Vagina (tissue), 2 donors: ENCODE data around the gene ST6GAL2.

ENCODE experiments used
- POLR2A ChIP-seq, 2 donors: fragments of 450-650 bp; IDR thresholded peaks; one replicate each; pipeline ENCODE4 v1.6.1; 2017; ENCODE audit warnings: antibody characterized with exemption in 2 of 2, mild to moderate bottlenecking in 2 of 2, moderate library complexity in 2 of 2
- POLR2AphosphoS5 ChIP-seq, 2 donors: sonication (generic); formaldehyde crosslinking; IDR thresholded peaks; one replicate each; pipeline ENCODE4 v1.9.0; 2017; ENCODE audit warnings: antibody characterized with exemption in 2 of 2, mild to moderate bottlenecking in 2 of 2, low read depth in 1 of 2; ENCODE audit not compliant: insufficient read depth in 1 of 2
- TF ChIP-seq, protein P1 (sequence below), 3 experiments: fragments of 450-650 bp in 2 of 3; fragments of 200-600 bp in 1 of 3; sonication (generic) in 1 of 3; IDR thresholded peaks; one replicate each; pipeline ENCODE4 v1.5.1; 2017 to 2019; ENCODE audit warnings: antibody characterized with exemption in 3 of 3, mild to moderate bottlenecking in 2 of 3, moderate library complexity in 2 of 3

DNA sequence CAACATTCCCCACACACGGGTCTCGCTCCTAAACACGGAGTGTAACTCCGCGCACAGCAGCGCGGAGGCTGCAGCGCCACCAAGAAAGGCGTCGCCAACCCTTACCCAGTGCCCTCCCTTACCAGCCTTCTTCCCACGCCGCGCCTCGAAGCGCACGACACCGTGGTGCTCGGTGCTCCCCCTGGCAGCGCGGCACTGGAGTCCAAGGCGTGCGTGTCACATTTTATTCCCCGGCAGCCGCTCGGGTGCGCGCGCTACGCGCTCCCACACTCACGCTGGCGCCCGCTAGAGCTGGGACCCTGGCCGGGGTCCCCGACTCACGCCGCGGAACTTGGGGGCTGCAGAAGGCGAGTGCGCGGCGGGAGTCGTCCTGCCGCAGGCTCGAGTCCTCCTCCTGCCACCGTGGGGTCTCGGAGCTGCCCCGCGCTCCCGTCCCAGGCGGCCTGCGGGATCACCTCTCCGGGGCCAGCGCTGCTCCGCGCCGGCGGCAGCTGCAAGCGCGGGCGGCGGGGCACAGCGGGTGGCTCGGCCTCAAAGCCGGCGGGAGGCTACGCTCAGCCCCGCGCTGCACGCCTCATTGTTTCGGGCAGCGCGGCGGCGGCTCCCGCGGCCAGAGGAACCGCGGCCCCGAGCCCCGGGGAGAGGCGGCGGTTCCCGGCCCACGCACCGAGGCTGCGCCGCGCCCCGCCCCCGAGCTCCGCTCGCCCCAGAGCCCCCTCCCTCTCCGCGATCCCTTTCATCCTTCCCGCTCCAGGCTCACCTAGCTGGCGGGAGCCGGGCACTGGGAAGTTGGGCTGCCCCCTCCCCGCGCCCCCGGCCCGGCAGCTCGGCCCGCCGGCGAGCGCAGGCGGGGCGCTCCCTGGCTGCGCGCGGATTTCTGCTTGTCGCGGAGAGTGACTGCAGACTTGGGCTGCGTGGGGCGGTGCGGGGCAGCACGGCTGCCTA is at the start of gene ST6GAL2:
- TF ChIP-seq, protein P1, sequence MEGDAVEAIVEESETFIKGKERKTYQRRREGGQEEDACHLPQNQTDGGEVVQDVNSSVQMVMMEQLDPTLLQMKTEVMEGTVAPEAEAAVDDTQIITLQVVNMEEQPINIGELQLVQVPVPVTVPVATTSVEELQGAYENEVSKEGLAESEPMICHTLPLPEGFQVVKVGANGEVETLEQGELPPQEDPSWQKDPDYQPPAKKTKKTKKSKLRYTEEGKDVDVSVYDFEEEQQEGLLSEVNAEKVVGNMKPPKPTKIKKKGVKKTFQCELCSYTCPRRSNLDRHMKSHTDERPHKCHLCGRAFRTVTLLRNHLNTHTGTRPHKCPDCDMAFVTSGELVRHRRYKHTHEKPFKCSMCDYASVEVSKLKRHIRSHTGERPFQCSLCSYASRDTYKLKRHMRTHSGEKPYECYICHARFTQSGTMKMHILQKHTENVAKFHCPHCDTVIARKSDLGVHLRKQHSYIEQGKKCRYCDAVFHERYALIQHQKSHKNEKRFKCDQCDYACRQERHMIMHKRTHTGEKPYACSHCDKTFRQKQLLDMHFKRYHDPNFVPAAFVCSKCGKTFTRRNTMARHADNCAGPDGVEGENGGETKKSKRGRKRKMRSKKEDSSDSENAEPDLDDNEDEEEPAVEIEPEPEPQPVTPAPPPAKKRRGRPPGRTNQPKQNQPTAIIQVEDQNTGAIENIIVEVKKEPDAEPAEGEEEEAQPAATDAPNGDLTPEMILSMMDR (IDR thresholded peaks at IDR 0.05): no peak
- TF ChIP-seq POLR2AphosphoS5 (IDR thresholded peaks at IDR 0.05; ENCODE audit: insufficient read depth in 1 of 2, low read depth in 1 of 2): no peak
- no peak for TF ChIP-seq POLR2A (IDR thresholded peaks at IDR 0.05)
